NCI-H2107 treated with DMSO at 0.1 percent for 48 hours (cell line): ENCODE measurements around the gene SPATA7.
"Not testable (repeated sequence)": the region's sequence is repeated elsewhere in the genome, so short reads cannot be mapped to it uniquely, and the experiment has no call there.

ENCODE experiments used
- DNase-seq: peaks from one replicate; lab custom pipeline; 2025; ENCODE audit not compliant: unreplicated experiment; lab: John Stamatoyannopoulos, UW

The SPATA7 gene, protein sequence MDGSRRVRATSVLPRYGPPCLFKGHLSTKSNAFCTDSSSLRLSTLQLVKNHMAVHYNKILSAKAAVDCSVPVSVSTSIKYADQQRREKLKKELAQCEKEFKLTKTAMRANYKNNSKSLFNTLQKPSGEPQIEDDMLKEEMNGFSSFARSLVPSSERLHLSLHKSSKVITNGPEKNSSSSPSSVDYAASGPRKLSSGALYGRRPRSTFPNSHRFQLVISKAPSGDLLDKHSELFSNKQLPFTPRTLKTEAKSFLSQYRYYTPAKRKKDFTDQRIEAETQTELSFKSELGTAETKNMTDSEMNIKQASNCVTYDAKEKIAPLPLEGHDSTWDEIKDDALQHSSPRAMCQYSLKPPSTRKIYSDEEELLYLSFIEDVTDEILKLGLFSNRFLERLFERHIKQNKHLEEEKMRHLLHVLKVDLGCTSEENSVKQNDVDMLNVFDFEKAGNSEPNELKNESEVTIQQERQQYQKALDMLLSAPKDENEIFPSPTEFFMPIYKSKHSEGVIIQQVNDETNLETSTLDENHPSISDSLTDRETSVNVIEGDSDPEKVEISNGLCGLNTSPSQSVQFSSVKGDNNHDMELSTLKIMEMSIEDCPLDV

DNA sequence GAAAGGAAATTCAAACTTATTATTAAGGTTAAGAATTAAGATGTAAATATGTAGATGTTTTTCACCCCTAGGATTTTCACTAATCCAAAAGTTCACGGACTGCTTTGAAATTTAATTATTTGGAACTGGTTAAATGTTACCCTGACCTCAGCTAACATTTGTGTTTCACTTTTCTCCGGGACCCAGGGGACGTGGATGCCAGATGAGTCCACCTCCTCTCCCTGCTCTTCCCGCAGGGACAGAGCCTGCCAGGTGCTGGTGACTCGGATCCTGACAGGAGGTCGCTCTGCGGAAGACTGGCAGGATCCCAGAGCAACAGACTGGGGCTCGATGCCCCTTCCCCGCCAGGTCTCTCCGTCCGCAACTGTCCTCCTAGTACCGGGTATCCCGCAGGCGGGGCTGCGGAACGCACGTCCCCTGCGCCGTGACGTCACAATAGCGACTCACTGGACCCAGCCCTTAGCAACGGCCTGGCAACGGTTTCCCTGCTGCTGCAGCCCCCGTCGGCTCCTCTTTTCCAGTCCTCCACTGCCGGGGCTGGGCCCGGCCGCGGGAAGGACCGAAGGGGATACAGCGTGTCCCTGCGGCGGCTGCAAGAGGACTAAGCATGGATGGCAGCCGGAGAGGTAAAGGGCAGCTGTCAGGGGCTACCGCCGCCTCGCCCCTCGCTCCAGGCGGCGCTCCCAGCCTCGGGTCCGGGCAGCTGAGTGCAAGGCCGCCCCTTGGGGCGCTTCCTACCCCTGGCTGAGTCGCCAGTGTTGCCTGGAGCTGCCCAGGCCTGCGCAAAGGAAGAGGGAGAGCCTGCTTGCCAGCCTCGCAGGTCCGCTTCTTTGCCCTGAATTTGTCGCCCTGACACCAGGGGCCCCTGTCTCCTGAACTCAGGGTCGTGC, at the start of gene SPATA7:
Gene SPATA7 (plus strand): TSS at position 446 of the 890 bp plus-strand sequence. CDS start 162 bp downstream, at position 608.
- peak; percentile 92 for DNase-seq

DNA sequence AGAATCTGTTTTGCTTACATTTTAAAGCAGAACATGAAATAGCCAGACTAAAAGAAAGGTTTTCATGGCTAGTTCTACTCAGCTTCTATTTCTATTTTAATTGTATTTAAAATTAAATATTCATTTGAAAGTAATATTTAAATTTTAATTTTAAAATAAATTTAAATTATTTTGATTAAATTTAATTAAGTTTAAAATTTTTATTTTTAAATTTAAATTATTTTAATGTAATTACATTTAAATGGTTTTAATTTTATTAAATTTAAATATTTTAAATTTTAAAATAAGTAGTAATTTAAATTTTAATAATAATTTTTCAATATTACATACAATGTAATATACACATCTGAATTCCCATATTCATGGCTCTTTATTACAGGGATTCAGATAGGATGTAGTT, 45.1 kb upstream of the SPATA7 start:
- DNase-seq = no peak

DNA sequence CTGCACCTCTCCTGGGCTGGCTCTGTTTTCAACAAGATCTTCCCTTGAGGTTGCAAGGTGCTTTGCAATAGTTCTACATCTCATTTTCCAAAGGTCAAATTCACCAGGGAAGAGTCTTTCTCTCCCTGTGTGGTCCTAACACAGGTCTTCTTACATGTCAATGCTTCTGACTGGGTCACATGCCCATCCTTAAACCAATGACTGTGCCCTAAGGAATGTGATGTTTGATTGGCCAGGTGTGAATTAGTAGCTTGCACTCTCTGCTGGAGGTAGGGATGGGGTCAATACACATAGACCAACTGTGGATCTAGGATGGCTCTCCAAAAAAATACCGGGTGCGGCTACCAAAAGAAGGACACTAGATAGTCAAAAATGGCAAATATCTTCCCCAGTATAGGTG, 42.5 kb upstream of the SPATA7 start:
- DNase-seq = no peak

DNA sequence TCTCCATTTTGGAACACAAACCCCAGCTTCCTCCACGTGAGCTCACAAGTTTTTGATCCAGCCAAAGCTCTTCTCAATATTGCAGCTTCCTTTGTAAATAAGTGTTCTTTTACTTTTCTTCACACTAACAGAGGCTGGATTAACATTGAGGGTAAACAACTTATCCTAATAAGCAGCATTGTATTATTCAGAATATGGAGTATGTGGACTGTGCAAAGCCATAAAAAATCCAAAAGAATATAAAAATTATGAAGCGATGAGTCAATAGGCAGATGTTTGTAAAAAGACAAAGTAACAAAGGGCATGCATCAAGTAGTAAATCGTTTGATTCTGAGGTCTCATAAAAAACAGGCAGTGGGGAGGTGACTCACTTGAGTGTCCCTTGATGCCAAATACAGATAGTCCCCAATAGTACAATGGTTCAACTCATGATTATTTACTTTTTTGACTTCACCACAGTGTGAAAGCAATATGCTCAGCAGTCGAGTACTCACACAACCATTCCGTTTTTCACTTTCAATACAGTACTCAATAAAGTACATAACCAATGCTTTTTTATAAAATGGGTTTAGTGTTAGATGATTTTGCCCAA, 39.3 kb upstream of the SPATA7 start:
- no peak for DNase-seq

DNA sequence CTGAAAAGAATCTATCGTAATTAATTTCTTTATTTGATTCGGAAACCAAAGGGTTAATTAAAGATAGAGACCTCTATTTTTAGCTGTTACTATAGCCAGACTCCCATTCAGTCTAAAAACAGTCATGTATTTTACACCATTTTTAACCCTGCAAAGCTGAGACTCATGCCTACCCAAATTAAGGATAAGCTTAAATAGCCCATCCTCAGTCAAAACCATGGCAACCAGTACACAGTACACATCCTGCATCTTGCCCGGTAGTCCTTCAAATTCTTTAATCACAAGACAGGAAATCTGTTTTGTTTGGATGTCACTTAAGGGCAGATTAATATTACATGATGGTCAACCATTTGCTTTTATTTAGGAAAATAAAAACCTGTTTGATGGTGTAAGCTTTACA, 36.9 kb upstream of the SPATA7 start:
- DNase-seq = no peak

DNA sequence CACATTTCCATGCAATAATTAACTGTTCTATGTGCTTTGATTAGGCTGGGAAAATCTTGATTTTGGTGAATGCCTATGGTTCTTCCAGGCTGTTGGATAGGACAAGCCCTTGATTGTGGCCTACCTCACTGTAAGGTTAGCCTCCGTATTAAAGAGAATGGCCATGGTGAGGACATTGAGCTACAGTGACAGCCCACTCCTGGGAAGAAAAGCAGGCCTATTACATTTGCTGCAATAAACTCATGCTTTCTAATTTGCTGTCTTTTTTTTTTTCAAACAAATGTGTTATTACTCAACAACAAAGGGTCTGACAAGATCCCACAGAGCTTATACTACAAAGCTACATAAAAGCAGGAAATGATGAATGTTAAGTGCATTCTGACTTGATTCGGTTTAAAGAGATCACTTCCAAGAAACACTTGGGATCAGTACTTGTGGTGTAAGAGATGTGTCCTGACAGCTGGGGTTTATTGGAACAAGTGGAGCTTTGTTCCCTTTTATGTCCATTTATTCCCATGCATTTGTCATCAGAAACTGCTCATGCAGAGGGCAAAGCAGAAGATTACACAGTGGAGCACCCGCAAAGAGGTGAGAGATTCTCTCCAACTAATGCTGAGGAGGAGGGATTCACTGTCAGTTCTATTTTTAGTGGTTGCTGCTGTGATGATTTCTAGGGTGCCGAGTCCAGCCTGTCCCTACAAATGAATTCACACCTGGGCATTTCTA, 33.3 kb upstream of the SPATA7 start:
- DNase-seq = peak; percentile 99

DNA sequence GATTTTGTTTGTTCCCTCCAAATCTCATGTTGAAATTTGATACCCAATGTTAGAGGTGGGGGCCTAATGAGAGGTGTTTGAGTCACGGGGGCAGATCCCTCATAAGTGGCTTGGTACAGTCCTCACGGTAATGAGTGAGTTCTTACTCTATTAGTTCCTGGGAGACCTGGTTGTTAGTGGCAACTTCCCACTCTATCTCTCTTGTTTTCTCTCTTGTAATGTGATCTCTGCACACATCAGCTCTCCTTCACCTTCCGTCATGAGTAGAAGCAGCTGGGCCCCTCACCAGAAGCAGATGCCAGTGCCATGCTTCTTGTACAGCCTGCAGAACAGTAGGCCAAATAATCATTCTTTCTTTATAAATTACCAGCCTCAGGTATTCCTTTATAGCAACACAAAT, 32.8 kb upstream of the SPATA7 start:
- peak; percentile 99 for DNase-seq

DNA sequence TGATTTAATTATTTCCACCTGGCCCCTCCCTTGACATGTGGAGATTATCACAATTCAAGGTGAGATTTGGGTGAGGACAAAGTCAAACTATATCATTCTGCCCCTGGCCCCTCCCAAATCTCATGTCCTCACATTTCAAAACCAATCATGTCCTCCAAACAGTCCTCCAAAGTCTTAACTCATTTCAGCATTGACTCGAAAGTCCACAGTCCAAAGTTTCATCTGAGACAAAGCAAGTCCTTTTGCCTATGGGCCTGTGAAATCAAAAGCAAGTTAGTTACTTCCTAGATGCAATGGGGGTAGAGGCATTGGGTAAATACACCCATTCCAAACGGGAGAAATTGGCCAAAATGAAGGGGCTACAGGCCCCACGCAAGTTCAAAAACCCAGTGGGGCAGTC, 31.1 kb upstream of the SPATA7 start:
- no peak for DNase-seq

DNA sequence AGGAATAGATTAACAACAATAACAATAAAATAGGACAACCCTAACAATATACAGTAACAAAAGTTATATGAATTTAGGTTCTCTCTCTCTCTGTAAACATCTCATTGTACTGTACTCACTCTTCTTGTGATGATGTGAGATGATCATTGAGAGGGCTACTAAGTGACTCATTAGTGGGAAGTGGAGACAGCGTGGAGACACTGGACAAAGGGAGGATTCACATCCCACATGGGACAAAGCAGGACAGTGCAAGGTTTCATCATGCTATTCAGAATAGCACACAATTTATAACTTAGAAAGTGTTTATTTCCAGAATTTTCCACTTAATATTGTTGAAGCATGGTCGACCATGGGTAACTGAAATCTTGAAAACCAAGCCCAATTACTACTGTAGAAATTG, 26.0 kb upstream of the SPATA7 start:
- no peak for DNase-seq

DNA sequence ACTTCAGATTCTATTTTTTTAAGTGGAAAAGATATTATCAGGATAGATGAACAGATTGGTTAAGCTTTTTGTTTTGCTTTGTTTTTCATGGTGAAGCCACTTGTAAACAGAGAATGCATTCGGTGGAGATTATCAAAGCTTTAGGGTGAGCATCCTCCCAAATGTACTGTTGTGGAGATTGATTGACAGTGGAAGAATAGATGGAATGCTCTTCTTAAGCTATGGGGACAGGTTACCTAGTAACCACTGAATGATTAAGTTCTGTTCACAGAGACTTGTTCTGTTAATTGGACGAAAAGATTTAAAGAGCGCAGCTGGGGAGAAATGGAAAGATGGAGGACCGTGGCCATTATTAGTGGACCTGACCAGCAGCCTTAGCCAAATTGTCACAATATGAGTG, 21.8 kb upstream of the SPATA7 start:
- no peak for DNase-seq

DNA sequence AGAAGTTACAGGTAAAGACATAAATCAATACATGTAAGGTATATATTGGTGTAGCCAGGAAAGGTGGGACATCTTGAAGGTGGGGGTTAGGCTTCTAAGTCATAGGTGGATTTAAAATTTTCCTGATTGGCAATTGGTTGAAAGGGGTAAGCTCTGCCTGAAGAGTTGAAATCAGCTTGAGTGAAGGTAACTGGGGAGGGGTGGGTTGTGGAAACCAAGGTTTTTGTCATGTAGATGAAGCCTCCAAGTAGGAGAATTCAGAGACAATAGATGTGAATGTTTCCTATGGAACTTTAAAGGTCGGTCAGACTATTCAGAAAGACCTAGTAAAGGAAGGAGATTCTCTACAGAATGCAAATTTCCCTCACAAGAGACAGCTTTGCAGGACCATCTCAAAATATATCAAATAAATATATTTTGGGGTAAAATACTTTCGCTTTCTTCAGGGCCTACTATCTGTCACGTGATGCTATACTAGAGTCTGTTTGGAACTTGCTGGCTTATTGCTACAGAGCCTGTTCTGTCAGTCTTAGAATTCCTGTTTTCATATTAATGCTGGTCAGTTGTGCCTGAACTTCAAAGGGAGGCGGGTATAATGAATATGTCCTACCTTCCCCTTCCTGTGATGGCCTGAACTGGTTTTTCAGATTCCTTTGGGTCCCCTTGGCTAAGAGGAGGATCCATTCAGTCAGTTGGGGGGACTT, 20.6 kb upstream of the SPATA7 start:
- DNase-seq = no peak

DNA sequence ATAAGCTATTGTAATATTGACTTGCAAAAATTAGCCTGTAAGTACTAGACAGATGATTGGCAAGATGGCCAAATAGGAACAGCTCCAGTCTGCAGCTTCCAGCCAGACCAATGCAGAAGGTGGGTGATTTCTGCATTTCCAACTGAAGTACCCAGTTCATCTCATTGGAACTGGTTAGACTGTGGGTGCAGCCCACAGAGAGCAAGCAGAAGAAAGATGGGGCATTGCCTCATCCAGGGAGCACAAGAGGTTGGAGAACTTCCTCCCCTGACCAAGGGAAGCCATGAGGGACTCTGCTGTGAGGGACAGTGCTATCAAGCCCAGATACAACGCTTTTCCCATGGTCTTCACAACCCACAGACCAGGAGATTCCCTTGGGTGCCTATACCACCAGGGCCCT, 16.0 kb upstream of the SPATA7 start:
- DNase-seq = no peak

DNA sequence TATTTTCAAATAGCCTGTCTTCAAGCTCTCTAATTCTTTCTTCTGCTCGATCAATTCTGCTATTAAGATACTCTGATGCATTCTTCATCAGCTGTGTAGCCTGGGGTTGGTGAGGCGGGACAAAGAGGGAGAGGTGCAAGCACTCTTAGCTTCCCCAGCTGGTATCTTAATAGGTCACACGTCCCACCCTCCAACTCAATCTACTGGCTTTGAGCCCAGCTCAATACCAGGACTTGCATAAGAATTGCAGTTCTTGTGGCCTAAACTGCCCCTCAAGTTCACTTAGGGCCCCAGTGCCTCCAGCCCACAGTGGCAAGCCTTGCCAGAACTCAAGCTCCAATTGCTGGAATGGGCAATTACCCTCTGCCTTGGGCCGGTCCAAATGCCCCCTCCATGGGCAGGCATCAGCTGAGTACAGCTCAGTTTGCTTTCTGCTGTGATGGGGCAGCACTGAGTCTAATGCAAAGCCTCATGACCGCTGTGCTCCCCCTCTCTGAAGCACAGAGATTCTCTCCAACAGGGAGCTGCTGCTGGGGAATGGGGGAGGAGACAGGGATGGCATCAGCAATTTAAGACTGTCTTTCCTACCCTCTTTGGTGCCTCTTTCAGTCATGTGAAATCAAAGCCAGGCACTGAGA, 5.6 kb upstream of the SPATA7 start:
- DNase-seq = no peak

DNA sequence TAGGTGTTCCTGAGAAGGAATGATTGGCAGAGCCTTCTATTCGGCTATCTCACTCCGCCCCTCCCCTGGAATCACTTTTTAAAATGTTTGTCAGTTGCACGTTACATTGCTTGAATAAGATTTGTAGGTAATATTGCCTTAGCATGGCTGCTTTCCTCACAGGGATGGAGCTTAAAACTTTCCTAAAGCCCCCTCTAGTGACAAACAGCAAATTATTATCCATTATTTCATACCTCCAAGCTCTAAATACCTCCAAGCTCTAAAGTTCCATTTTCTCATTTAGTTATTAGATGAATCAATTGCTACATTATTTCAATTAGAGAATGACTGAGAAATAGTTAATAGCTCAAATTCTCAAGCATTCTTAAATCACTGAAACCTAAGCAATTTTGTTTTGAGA, 5.1 kb upstream of the SPATA7 start:
- peak; percentile 32 for DNase-seq

DNA sequence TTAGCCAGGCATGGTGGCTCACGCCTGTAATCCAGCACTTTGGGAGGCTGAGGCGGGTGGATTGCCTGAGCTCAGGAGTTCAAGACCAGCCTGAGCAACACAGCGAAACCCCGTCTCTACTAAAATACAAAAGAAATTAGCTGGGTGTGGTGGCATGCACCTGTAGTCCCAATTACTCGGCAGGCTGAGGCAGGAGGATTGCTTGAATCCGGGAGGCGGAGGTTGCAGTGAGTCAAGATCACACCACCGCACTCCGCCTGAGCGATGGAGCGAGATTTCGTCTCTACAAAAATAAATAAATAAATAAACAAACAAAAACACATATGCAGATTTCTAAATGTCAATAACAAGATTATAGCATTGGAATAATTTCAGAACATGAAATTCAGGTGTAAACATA, 3.8 kb upstream of the SPATA7 start:
- not testable (repeated sequence) for DNase-seq

DNA sequence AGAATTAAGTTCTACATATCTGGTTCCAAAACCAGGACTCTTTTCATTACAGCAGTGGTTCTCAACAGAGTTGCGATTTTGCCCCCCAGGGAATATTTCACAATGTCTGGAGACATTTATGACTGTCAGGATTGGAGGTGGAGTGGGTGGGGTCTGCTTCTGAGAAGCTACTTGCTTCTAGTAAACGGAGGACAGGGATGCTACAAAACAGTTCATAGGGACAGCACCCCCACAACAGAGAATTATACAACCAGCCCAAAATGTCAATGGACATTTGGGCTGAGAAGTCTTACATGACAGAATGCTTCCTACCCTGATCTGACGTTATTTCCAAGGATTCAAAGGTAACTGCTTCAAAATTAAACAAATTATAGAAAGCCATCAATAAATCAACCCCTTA, 739 bp upstream of the SPATA7 start:
- DNase-seq = no peak

DNA sequence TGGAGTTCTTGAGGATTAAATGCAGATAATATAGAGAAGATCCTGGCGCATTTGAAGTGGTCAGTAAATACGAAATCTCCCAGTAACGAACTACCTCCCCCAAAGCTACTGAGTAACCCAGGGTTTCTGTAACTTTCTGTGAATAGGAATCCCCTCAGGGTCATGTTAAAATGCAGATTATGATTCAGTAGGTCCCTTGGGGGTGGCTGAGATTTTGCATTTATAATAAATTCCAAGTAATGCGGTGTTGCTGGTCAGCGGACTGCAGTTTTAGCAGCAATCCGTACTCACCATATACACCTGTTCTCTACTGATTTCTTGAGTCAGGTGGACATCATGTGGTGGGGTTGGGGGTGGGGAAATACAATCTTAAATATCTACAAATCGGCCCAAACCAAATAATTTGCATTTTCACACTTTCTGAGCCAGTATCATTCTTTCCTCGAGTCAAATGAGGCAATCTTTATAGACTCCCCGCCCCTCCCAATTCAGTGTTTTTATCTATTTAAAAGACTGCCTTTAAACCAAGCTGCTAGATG, 868 bp downstream of the SPATA7 start:
- no peak for DNase-seq

DNA sequence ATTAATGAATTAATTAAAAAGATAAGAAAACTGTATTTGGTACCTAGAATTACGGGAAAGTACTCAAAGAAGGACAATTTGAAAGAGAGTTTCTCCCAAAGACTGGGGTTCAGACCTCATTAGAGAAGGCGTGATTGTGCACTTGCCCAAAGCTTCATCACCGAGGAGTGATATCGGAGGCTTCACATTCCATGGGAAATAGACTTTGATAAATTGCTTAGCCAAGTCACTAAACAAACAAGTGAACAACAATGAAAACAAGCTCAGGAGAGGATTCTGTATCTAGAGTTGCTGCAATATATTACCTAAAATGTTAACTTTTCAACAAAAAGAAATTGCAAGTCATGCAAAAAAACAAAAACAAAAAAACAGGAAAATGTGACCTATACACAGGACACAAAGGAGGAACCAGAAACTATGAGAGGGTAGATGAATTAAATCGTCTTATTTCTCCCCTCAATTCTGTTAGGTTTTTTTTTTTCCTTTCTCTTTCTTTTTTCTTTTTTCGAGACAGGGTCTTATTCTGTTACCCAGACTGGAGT, 3.4 kb downstream of the SPATA7 start:
- DNase-seq = no peak

DNA sequence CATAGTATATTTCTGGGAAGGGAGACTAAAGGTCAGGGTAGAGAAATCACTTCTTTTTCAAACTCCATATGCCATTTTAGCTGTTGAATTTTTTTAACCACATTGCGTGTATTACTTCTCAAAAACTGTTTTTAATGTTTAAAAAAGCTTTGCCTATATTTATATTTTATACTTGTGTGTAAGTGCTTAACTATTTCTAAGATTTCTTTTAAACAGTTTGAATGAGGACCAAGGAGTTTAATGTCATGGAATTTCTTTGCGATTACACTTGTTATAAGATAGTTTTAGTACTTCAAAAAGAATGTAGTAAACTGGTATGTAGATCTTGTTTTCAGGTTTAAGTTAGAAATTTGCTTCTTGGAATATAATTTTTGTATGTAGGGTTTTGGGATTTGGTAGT, 7.2 kb downstream of the SPATA7 start:
- DNase-seq = no peak
